HepG2 (cell line): Measurements from ENCODE around the gene FXR2. TPM values are rescaled to one million over a fixed set of nuclear protein-coding genes. Genes with fewer than 3 reads are reported as not detected.

Experiments
- ATF7-NPFF ChIP-seq: sonication (generic); formaldehyde crosslinking; IDR thresholded peaks from 2 replicates; pipeline ENCODE4 v1.8.1; 2023; ENCODE audit warnings: mild to moderate bottlenecking, low read depth, missing genetic modification reagents, moderate library complexity
- EP300 ChIP-seq, 3 experiments: sonication (generic) in 1 of 3; formaldehyde crosslinking in 1 of 3; IDR thresholded peaks; 2 replicates each; pipeline versions ENCODE4 v1.5.1 to v1.6.1; 2011 to 2020; ENCODE audit warnings: low read depth in 2 of 3, low read length in 2 of 3, borderline replicate concordance in 1 of 3, improper control_type of control experiment in 1 of 3, mild to moderate bottlenecking in 1 of 3, missing genetic modification reagents in 1 of 3, moderate library complexity in 1 of 3
- FOSL1 ChIP-seq: sonication (generic); formaldehyde crosslinking; IDR thresholded peaks from 2 replicates; pipeline ENCODE4 v1.9.0; 2021; ENCODE audit warnings: missing genetic modification reagents, borderline replicate concordance
- FOXA3 ChIP-seq: IDR thresholded peaks from 2 replicates; pipeline ENCODE4 v1.6.1; 2016; ENCODE audit warnings: missing genetic modification reagents, missing compliant biosample characterization
- FOXO1 ChIP-seq: sonication (generic); formaldehyde crosslinking; IDR thresholded peaks from 2 replicates; pipeline ENCODE4 v1.4.0; 2020; ENCODE audit warnings: missing genetic modification reagents
- KDM6A ChIP-seq: IDR thresholded peaks from 2 replicates; pipeline ENCODE4 v1.6.1; 2016; ENCODE audit warnings: low read depth
- MTA1 ChIP-seq: sonication (generic); formaldehyde crosslinking; IDR thresholded peaks from 2 replicates; pipeline ENCODE4 v1.4.0; 2020; ENCODE audit warnings: missing genetic modification reagents, mild to moderate bottlenecking, borderline replicate concordance
- NCOA2 ChIP-seq: sonication (generic); formaldehyde crosslinking; IDR thresholded peaks from 2 replicates; pipeline ENCODE4 v1.8.0; 2022; ENCODE audit warnings: inconsistent platforms
- NR2F2 ChIP-seq: IDR thresholded peaks from 2 replicates; pipeline ENCODE4 v1.6.1; 2012; ENCODE audit warnings: low read depth, inconsistent platforms, borderline replicate concordance
- TARDBP ChIP-seq: sonication (generic); formaldehyde crosslinking; IDR thresholded peaks from 2 replicates; pipeline ENCODE4 v1.8.0; 2022; ENCODE audit warnings: mild to moderate bottlenecking, missing genetic modification reagents
- TRIM22 ChIP-seq: fragments of 450-650 bp; IDR thresholded peaks from 2 replicates; pipeline ENCODE4 v1.6.1; 2017
- XBP1 ChIP-seq: sonication (generic); formaldehyde crosslinking; IDR thresholded peaks from 2 replicates; pipeline ENCODE4 v1.5.0; 2020; ENCODE audit warnings: missing genetic modification reagents
- ZNF276 ChIP-seq: sonication (generic); formaldehyde crosslinking; IDR thresholded peaks from 2 replicates; pipeline ENCODE4 v1.4.0; 2020; ENCODE audit warnings: mild to moderate bottlenecking, low read depth, missing genetic modification reagents
- ZNF280B ChIP-seq: sonication (generic); formaldehyde crosslinking; IDR thresholded peaks from 2 replicates; pipeline ENCODE4 v1.5.0; 2020; ENCODE audit warnings: missing genetic modification reagents, mild to moderate bottlenecking, borderline replicate concordance
- ZNF407 ChIP-seq: sonication (generic); formaldehyde crosslinking; IDR thresholded peaks from one replicate; pipeline ENCODE4 v1.5.1; 2020; ENCODE audit warnings: mild to moderate bottlenecking, missing genetic modification reagents; ENCODE audit errors: not compliant biosample characterization
- ZNF773 ChIP-seq: sonication (generic); formaldehyde crosslinking; IDR thresholded peaks from 2 replicates; pipeline ENCODE4 v1.4.0; 2020; ENCODE audit warnings: missing genetic modification reagents, borderline replicate concordance
- polyA plus RNA-seq, 8 experiments: library from polyadenylated mRNA; depleted of rRNA in 3 of 8; stranded (reverse) in 7 of 8; unstranded in 1 of 8; fragments of >200 nt; fragmentation: Illumina TruSeq in 4 of 8; extraction: Trizol in 4 of 8; gene quantifications; 2 replicates each; pipeline versions ENCODE4 v1.2.1 to v1.2.3, GENCODE V29; 2011 to 2016; ENCODE audit warnings: low read depth in 4 of 8, missing spikeins in 1 of 8, mixed read lengths in 1 of 8; ENCODE audit not compliant: insufficient read depth in 1 of 8
- total RNA-seq, 5 experiments: library from RNA; depleted of rRNA; stranded (reverse); fragments of >200 nt; fragmentation: Illumina TruSeq; extraction: Trizol; gene quantifications; 2 replicates each; pipeline ENCODE4 v1.2.3, GENCODE V29; 2016; ENCODE audit warnings: low read depth in 1 of 5

The FXR2 gene
- total and polyA plus RNA-seq, 2 of the 13 experiments (the other 11 are each of a cell fraction or from before 2014, with no cell fraction given) = 20.9 to 24.4 TPM

- no peak for TF ChIP-seq ZNF276
- peak; percentile 85 for TF ChIP-seq NR2F2
- peak in 1 of 2 experiments; percentile 63; a peak in 2 of 4 replicates for TF ChIP-seq EP300 (IDR thresholded peaks at IDR 0.05; ENCODE audit: low read depth in 2 of 2, low read length in 2 of 2)
- TF ChIP-seq EP300 (CRISPR knock-in tag; IDR thresholded peaks at IDR 0.05; ENCODE audit: borderline replicate concordance) = no peak
- TF ChIP-seq XBP1 = no peak
- no peak for TF ChIP-seq ZNF773
- peak; percentile 76; the same call in 1 of the 2 replicates for TF ChIP-seq MTA1 (CRISPR knock-in tag)
- TF ChIP-seq FOXA3 (CRISPR knock-in tag) = no peak
- no peak for TF ChIP-seq ZNF407 (CRISPR knock-in tag)
- TF ChIP-seq TARDBP (CRISPR knock-in tag) = no peak
- peak; percentile 35; the same call in 1 of the 2 replicates for TF ChIP-seq FOXO1
- 0 out of 2 replicates have a peak, but pooled peaks have one; percentile 57 for TF ChIP-seq KDM6A (CRISPR knock-in tag)
- TF ChIP-seq ZNF280B (CRISPR knock-in tag) = 0 out of 2 replicates have a peak, but pooled peaks have one; percentile 40
- no peak for TF ChIP-seq ATF7-NPFF (CRISPR knock-in tag)
- no peak for TF ChIP-seq TRIM22
- 0 out of 2 replicates have a peak, but pooled peaks have one; percentile 23 for TF ChIP-seq NCOA2 (CRISPR knock-in tag)
- no peak for TF ChIP-seq FOSL1 (CRISPR knock-in tag)
Measured at GRCh38 chr17:7629939-7630571, 15.4 kb upstream of the FXR2 start, which contains the start of gene SHBG (continued).
